Left lung (tissue), 10 donors: Measurements from ENCODE around the gene KCNC1. TPM values are rescaled to one million over a fixed set of nuclear protein-coding genes. Genes with fewer than 3 reads are reported as not detected.

Source experiments
- ATAC-seq: fragments of 200-7000 bp; cut with Tn5 transposase; one replicate; pipeline ENCODE4 v1.9.1; 2020; ENCODE audit warnings: moderate library complexity
- DNase-seq, 4 donors: peaks; one replicate each; pipeline ENCODE4 v3.0.0-alpha.2; 2013 to 2020
- H3K27ac ChIP-seq, 2 donors: fragments of 200-600 bp; sonication (generic) in 1 of 2; one replicate each; pipeline versions ENCODE4 v1.5.0 to v1.8.0; 2020 to 2021
- H3K27me3 ChIP-seq, 2 donors: fragments of 200-600 bp; sonication (generic) in 1 of 2; one replicate each; pipeline versions ENCODE4 v1.5.0 to v1.8.0; 2020 to 2021
- H3K36me3 ChIP-seq, 2 donors: fragments of 200-600 bp; sonication (generic) in 1 of 2; one replicate each; pipeline versions ENCODE4 v1.5.0 to v1.8.0; 2020 to 2021
- H3K4me1 ChIP-seq, 2 donors: fragments of 200-600 bp; one replicate each; pipeline ENCODE4 v1.8.0; 2021
- H3K4me3 ChIP-seq, 2 donors: fragments of 200-600 bp; sonication (generic) in 1 of 2; one replicate each; pipeline versions ENCODE4 v1.5.0 to v1.8.0; 2020 to 2021; ENCODE audit warnings: mild to moderate bottlenecking in 1 of 2
- H3K9me3 ChIP-seq, 2 donors: fragments of 200-600 bp; sonication (generic) in 1 of 2; one replicate each; pipeline versions ENCODE4 v1.5.0 to v1.8.0; 2020 to 2021
- CTCF ChIP-seq, 2 donors: fragments of 200-600 bp; sonication (generic) in 1 of 2; IDR thresholded peaks; one replicate each; pipeline versions ENCODE4 v1.5.0 to v1.8.0; 2021; ENCODE audit warnings: antibody characterized with exemption in 2 of 2
- intact Hi-C, 2 donors: fragments of 100-400 bp; cut with DNase I; formaldehyde crosslinking; loops; one replicate each; pipeline versions ENCODE4 v1.11.2 to v1.14.2; 2022
- polyA plus RNA-seq, 6 donors: library from polyadenylated mRNA; unstranded; fragments of 120-200 nt; gene quantifications; one replicate each; pipeline ENCODE4 v1.2.1, GENCODE V29; 2013; ENCODE audit not compliant: insufficient read length in 6 of 6
- total RNA-seq, 2 donors: library from RNA; stranded (reverse); fragmentation: NEBNext Ultra II Directional; extraction: Animal tissue kit (Norgen Biotek cat#: 25700); gene quantifications; one replicate each; pipeline ENCODE4 v1.2.1, GENCODE V29; 2021
- donor health status: DM: no; HTN: yes; CAD: no.
- donor health status: DM: no; HTN: no; CAD: no.

The KCNC1 gene
- total and polyA plus RNA-seq, 8 donors = 0.78 to 1.2 (median 0.89) TPM; not detected in 2

- peaks cover 19 to 59% of the 10 kb centered on the region in 2 donors for H3K27me3 ChIP-seq
- H3K9me3 ChIP-seq = no peaks in the 10 kb centered on the region
- no peaks in the 10 kb centered on the region for H3K36me3 ChIP-seq
- DNase-seq (peak in 1 of 4 donors; percentile 63), ATAC-seq (no peak)
- no peak overlapping the region for H3K27ac ChIP-seq
- TF ChIP-seq CTCF (IDR thresholded peaks at IDR 0.05) = no peak
- no peaks in the 10 kb centered on the region for H3K4me1 ChIP-seq
- intact Hi-C loops = no loop called here
- H3K4me3 ChIP-seq = no peak overlapping the region
Observed at GRCh38 chr11:17741487-17741886, 6.9 kb downstream of the KCNC1 start.

- no peak for ATAC-seq
Observed at GRCh38 chr11:17742019-17742418, 7.4 kb downstream of the KCNC1 start.

GRCh38 chr11:17743026-17743807 is 8.6 kb downstream of the KCNC1 start:
- no peak overlapping the region for H3K27ac ChIP-seq
- no peak overlapping the region for H3K4me3 ChIP-seq
- peaks cover 3 to 58% of the 10 kb centered on the region in 2 donors for H3K27me3 ChIP-seq
- H3K36me3 ChIP-seq = no peaks in the 10 kb centered on the region
- no peaks in the 10 kb centered on the region for H3K4me1 ChIP-seq
- intact Hi-C loops = no loop called here
- TF ChIP-seq CTCF (IDR thresholded peaks at IDR 0.05) = no peak
- ATAC-seq (no peak), DNase-seq (peak in 2 of 4 donors; percentile 8 to 37)
- no peaks in the 10 kb centered on the region for H3K9me3 ChIP-seq

More at GRCh38 chr11:17742019-17742418, 7.4 kb downstream of the KCNC1 start:
- TF ChIP-seq CTCF (IDR thresholded peaks at IDR 0.05) = no peak
- H3K4me3 ChIP-seq = no peak overlapping the region
- H3K36me3 ChIP-seq = no peaks in the 10 kb centered on the region
- H3K27me3 ChIP-seq = peaks cover 13 to 58% of the 10 kb centered on the region in 2 donors
- H3K9me3 ChIP-seq = no peaks in the 10 kb centered on the region
- peak in 1 of 4 donors; percentile 3 for DNase-seq
- intact Hi-C loops = no loop called here
- H3K27ac ChIP-seq = no peak overlapping the region
- no peaks in the 10 kb centered on the region for H3K4me1 ChIP-seq

- H3K27me3 ChIP-seq = peaks cover 0 to 58% of the 10 kb centered on the region in 2 donors
- no peaks in the 10 kb centered on the region for H3K36me3 ChIP-seq
- no peak for DNase-seq
- no peaks in the 10 kb centered on the region for H3K9me3 ChIP-seq
- no peaks in the 10 kb centered on the region for H3K4me1 ChIP-seq
- intact Hi-C loops = no loop called here
- H3K27ac ChIP-seq = no peak overlapping the region
- no peak overlapping the region for H3K4me3 ChIP-seq
- no peak for TF ChIP-seq CTCF (IDR thresholded peaks at IDR 0.05)
- ATAC-seq = no peak
Observed at GRCh38 chr11:17743808-17744119, 9.2 kb downstream of the KCNC1 start.

GRCh38 chr11:17744151-17744940 is 9.8 kb downstream of the KCNC1 start:
- intact Hi-C loops = no loop called here
- DNase-seq = peak in 2 of 4 donors; percentile 23 to 43

More at GRCh38 chr11:17744151-17744940, 9.8 kb downstream of the KCNC1 start:
- Histone ChIP-seq H3K9me3 (no peaks in the 10 kb centered on the region), H3K4me1 (no peaks in the 10 kb centered on the region), H3K4me3 (no peak overlapping the region), H3K27ac (no peak overlapping the region), H3K36me3 (no peaks in the 10 kb centered on the region), H3K27me3 (peaks cover 0 to 54% of the 10 kb centered on the region in 2 donors)
- ATAC-seq = no peak
- no peak for TF ChIP-seq CTCF (IDR thresholded peaks at IDR 0.05)
